Effector CD4-positive, alpha-beta T cell (primary cell): ENCODE measurements around the gene RABGAP1.

Experiments used
- DNase-seq: peaks from one replicate; pipeline ENCODE4 v3.0.0-alpha.2; 2020

The RABGAP1 gene

DNA sequence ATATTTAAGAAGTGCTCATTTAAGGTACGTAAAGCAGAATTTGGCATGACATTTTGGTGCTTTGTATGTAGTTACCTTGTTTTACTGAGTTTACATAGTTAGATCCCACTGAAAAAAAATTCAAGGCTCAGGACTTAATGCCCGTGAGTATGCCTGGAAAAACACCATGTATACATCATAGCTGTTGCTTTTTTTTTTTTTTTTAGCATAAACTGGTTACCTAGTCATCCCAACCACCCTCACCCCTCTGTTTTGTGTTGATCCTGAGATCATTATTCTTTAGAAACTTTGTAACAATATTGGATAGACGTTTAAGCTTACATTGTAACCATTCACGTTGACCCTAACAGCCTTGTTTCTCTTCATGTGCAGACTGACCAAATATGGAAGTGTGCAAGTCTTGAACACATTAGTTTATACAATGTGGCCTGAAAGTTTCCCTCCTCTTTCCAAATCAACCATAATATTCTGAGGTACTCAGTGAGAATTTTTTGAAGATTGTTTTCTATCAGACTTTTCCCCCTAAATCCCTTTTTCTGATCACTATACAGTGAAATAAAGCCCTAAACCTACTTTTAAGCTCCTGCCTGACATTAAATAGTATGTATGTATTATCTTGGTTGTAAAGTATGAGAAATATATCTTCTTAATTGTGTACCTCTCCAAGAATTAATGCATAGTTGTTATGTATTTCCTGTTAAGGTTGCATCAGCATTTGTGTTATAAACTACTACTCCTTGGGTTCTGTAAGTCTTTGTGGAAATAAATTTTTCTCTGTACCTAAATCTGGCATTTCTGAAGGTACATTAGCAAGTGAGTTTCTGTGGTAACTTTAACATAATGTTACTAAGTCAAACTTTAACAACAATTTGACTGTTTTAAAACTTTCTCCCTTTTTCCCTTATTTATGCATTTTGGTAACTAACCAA is 4.4 kb downstream of the RABGAP1 start:
- DNase-seq: no peak

- DNase-seq: no peak
These were observed 5.7 kb downstream of the RABGAP1 start for GRCh38 chr9:122946461-122947005.

- no peak for DNase-seq
These were observed 7.5 kb downstream of the RABGAP1 start for GRCh38 chr9:122948313-122948712.

- no peak for DNase-seq
These were observed 8.9 kb downstream of the RABGAP1 start for GRCh38 chr9:122949696-122950095.

DNA sequence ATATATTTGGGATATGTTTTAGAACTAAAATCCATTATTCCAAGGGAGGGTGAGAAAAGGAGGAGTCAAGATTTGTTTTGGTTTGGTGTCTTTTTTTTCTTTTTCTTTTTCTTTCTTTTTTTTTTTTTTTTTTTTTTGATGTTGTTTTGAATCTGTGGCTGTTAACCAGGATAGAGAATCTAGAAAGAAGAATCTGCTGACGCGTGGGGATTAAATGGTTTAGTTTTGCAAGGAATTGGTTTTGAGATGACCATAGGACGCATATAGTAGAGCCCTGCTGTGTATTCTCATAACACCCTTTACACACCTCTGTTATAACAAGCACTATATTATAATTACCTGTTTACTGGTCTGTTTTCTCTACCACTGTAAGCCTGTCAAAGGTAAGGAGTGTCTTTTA is 9.4 kb downstream of the RABGAP1 start:
- no peak for DNase-seq

DNA sequence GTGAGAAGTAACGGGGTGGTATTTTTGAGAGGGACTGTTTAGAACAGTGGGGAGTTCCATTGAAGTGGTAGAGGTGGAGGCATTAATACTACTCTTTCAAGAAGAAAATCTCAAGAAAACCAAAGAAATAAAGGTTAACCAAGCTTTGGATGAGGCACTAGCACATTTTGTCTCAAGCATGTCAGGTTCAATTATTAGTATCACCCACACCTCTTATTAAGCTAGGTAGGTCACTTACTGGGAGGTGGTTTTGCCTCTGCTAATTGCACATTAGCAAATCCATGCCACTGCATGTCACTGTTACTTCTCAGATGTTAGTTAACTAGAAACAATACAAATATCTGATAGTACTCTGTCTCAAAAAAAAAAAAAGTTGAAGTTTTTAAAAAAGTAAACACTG is 10.2 kb downstream of the RABGAP1 start:
- DNase-seq: no peak

DNA sequence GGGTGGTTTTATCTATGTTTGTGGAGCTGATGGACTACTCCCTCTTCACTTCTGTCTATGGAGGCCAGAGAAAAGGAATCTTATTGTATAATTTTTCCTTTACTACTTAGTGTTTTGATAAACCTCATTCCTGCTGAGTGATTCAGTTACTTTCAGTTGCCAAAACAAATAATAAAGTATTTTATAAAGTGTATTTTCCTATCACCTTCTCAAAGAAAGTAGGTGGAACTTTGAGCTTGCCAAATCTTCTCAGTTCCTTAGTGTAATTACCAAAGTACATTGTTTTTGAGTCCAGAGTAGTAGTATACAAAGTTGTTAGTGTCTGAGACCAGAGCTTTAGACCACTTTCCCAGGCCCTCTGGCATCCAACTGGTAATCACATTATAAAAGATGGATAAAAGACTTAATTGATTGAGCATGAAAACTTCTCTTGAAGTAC is 13.5 kb downstream of the RABGAP1 start:
- no peak for DNase-seq

GRCh38 chr9:122955961-122956360 is 15.1 kb downstream of the RABGAP1 start:
- no peak for DNase-seq

DNA sequence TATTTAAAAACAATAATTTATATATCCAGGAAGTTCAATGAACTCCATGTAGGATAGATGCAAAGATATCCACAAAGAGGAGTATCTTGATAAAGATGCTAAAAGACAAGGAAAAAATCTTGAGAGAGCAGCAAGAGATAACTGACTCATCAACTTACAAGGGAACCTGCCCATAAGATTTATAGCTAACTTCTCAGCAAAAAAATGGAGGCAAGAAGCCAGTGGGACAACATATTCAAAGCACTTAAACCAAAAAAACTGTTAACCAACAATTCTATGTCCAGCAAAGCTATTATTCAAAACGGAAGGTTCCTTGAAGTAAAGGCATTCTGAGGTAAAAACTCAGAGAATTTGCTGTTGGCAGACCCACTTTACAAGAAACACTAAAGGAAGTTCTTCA is 20.3 kb downstream of the RABGAP1 start:
- no peak for DNase-seq

DNA sequence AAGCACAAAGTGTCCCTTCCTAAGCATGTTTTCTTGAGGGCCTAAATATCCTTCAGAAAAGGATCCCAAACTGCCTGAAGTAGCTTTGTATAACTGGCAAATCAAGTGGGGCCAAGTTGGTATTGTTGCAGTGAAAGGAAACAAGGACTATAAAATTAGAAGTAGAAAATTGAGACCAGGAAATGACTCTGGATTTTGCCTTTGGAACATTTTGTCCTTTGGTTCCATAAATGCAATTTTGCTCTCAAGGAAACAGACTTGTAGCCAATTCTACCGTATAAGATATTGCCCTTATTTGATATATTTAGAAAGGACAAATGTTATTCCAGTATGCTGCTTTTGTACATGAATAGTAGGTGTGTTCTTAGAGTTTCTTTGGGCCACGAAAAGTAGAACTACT is 34.4 kb downstream of the RABGAP1 start:
- DNase-seq: no peak

DNA sequence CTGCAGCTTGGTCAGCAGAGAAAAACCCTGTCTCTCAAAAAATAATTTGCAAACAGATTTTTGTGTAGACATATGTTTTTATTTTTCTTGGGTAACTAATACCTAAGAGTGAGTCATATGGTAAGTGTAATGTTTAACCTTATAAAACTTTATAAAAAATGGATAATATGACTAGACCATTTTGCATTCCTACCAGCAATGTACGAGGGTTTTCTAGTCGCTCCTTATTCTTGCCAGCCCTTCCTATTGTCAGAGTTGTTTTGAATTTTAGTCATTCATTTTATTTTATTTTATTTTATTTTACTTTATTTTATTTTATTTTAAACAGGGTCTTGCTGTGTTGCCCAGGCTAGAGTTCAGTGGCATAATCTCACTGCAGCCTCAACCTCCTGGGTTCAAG is 37.8 kb downstream of the RABGAP1 start:
- DNase-seq: no peak

DNA sequence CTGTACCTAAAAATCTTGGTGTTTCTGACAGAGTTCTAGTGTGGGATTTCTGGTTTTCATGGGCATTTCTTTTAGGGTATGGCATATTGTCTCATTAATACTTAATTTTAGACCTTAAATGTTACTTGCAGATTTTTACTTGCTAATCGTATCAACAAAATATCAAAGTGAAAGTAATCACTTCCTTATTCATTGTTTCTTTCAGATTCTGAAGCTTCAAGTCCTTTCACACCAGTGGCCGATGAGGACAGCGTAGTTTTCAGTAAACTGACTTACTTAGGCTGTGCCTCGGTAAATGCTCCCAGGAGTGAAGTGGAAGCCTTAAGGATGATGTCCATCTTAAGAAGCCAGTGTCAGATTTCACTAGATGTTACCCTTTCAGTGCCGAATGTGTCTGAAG is 45.2 kb downstream of the RABGAP1 start:
- no peak for DNase-seq

GRCh38 chr9:122988141-122988540 is 47.3 kb downstream of the RABGAP1 start:
- no peak for DNase-seq

DNA sequence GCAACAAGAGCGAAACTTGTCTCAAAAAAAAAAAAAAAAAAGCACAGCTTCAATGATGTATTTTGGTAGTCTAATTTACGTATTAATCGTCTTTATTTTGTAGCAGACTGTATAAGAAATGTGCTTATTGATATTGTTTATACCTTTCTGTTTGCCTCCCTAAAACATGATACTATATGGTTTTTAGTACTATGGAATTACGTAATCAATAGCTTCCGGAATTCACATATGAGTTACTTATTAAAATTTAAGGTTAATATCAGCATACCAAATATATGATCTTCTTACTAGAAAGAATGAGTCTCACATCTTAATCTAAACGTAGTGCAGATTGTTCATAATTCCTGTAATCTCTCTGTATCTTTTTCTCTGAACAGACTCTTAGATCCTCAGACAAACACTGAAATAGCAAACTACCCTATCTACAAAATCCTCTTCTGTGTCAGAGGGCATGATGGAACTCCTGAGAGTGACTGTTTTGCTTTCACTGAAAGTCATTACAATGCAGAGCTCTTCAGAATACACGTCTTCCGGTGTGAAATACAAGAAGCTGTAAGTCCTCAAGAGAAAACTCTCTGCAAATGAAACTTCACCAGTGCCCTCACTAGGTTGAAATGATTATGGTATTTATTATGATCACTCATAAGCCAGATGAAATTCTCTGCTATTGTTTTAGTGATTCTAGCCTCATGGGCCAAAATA is 48.3 kb downstream of the RABGAP1 start:
- no peak for DNase-seq

- DNase-seq: peak; percentile 6
These were observed 50.6 kb downstream of the RABGAP1 start for GRCh38 chr9:122991370-122991830.

GRCh38 chr9:122996586-122996985 is 55.8 kb downstream of the RABGAP1 start:
- no peak for DNase-seq

GRCh38 chr9:122998448-122998847 is 57.6 kb downstream of the RABGAP1 start:
- no peak for DNase-seq

- no peak for DNase-seq
These were observed 59.7 kb downstream of the RABGAP1 start for GRCh38 chr9:123000371-123001068.

- DNase-seq: no peak
These were observed 61.9 kb downstream of the RABGAP1 start for GRCh38 chr9:123002754-123003153.

DNA sequence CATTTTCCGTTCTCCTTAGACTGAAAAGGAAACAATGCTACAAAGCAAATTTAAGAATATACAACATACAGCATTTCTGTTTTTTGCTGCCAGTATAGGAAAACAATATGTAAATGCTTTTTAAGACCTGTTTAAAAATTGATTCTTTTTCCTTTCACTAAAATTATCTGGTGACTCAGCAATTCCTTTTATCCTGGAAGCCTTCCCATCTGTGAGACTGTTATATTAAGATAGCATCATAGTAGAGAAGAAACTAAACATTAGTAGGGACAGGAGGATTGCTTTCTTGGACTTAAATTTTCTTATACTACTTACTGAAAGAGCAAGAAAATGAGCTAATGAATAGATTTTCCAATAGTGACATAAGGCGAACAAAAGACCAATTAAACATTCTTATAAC is 62.6 kb downstream of the RABGAP1 start:
- no peak for DNase-seq

DNA sequence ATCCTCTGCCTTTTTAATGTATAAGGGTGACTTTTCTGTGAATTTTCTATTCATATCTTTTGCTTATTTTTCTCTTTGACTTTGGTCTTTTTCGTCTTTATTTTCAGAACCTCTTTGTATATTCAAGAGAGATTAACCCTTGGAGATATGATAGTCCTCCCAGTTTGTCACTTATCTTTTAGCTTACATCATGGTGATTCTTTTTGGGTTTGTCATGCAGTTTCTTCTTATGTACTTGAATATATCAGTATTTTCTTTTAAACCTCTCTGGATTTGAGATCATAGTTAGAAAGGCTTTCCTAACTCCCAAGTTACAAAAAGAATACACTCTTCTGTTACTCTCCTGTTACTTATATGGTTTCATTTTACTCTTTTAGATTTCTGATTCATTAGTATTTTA is 65.1 kb downstream of the RABGAP1 start:
- no peak for DNase-seq

GRCh38 chr9:123007269-123007668 is 66.4 kb downstream of the RABGAP1 start:
- DNase-seq: no peak

GRCh38 chr9:123008909-123009308 is 68.1 kb downstream of the RABGAP1 start:
- no peak for DNase-seq
